Measurements from ENCODE around the gene GGT7.
"Not testable (repeated sequence)": the region's sequence is repeated elsewhere in the genome, so short reads cannot be mapped to it uniquely, and the experiment has no call there.

GGT7 gene

GRCh38 chr20:34843421-34843820, 29.2 kb downstream of the GGT7 start:
- no peak for DNase-seq

GRCh38 chr20:34842143-34842542, 30.5 kb downstream of the GGT7 start:
- no peak for DNase-seq

DNA sequence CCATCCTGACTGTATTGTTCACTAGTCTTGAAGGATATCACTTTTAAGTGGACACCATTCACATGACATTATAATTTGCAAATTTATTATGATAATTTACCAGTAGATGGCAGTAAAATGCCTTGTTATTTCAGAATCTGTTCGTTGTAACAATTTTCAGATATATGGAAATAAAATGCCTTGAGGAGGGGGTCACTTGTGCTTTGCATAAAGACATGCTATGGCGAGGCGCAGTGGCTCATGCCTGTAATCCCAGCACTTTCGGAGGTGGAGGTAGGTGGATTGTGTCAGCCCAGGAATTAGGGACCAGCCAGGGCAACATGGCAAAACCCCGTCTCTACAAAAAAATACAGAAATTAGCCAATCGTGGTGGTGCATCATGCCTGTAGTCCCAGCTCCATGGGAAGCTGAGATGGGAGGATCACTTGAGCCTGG, 38.2 kb downstream of the GGT7 start:
- peak; percentile 27 for DNase-seq

- no peak for DNase-seq
Observed at GRCh38 chr20:34831936-34832335, 40.7 kb downstream of the GGT7 start.

DNA sequence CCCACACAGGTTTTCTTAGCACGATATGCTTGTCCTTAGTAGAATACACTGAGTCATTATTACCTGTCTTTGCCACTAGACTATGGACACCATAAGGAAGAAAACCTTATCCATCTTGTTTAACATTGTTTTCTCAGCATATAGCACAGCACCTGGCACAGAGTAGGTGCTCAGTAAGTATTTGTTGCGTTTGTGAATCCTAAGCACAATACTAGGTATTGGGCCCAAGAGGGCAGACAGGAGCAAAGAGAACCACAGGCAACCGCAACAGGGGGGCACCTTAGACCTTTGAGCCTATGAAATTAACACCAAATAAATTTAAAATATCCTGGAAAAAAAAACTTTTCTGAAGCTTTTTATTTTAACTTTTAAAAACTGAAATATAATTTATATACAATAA, 43.5 kb downstream of the GGT7 start:
- no peak for DNase-seq

- DNase-seq = peak; percentile 65
Observed at GRCh38 chr20:34825530-34826362, 46.9 kb downstream of the GGT7 start, which contains the start of gene NCOA6. Gene NCOA6 (minus strand): TSS chr20:34825651. CDS start chr20:34782355, 43,296 bp downstream.

DNA sequence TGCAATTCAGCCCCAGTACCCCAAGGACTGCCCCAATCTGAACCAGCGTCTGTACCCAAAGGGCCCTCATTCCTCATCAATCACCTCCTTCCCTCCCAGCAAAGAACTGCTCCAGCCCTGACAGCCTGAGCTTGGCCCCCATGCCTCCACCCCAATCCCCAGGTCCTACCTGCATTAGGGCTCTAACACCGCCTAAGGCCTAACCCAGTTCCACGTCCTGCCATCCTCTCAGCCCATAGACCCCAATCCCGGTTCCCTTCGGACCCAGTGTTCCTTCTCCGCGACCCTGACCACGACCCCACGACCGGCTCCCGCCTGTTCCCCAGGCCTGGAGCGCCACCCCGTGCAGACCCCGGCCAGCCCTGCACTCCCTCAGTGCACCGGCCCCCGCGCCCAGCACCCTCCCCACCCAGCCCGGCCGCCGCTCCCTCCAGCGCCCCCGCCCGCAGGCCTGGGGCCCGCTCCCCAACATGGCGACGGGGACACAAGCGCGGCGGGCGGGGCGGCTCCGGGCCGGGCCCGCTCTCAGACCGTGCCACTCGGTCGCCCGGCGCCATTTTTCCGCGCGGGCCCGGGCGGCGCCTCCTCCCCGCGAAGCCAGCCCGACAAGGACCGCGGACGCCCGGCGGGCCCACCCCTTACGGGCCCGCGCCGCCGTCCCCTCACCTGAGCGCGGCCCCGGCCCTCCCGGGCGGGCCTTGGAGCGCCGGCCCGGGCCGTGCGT, 47.7 kb downstream of the GGT7 start:
- DNase-seq = peak; percentile 49

DNA sequence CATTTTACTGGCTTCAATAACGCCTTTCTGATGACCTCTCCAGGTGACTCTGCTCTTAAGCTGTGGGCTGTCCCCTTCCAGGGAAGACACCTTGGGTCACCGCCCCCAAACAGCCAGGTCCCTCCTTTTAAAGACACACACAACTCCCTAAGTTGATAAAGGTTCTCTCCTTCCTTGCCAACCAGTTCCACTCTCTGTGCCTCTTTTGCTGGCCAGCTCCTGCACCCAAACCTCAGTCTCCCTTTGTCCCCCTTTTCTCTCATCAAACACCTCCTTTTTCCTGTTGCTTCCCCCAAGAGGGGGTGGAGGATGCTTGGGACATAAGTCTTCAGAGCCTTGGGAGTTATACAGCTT, 48.2 kb downstream of the GGT7 start:
- peak; percentile 79 for DNase-seq

DNA sequence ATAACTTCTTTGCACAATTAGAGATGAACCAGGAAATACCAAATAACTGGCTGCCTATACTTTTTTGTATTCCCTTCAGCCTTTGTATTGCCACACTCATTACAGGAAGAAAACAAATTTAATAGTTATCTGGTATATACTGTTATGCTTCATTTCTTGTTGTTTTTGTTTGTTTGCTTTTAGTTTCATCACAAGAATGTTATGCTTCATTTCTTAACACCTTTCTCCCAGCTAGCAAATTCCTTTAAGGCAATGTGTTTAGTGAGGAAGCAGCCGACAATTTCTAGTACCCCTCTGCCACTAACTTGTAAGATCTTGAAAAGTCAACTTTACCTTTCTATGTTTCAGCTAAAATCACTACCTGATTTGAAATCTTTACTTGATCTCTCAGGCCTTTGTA, 48.6 kb downstream of the GGT7 start:
- no peak for DNase-seq

- DNase-seq = no peak
Observed at GRCh38 chr20:34820805-34821578, 51.7 kb downstream of the GGT7 start.

GRCh38 chr20:34817801-34818200, 54.9 kb downstream of the GGT7 start:
- no peak for DNase-seq

GRCh38 chr20:34817072-34817471, 55.6 kb downstream of the GGT7 start:
- DNase-seq = no peak

DNA sequence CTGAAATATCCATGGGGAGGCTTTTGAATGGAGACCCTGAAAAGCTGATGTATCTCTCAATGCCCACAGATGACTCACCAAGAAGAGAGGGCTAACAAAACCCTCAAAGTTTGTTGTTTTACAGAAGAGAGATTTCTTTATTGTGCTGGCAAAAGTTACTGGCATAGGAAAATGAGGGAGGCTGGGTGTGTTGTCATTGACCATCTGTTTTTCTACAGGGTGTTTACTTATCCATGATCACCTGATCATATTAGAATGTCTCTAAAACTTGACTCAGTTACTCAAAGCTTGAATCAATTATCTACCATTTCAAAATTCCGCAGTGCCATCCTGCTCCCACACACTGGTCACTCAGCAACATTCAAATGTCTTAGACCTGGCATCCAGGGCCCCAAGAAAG, 57.0 kb downstream of the GGT7 start:
- no peak for DNase-seq

- DNase-seq = no peak
Observed at GRCh38 chr20:34808583-34808982, 64.1 kb downstream of the GGT7 start.

DNA sequence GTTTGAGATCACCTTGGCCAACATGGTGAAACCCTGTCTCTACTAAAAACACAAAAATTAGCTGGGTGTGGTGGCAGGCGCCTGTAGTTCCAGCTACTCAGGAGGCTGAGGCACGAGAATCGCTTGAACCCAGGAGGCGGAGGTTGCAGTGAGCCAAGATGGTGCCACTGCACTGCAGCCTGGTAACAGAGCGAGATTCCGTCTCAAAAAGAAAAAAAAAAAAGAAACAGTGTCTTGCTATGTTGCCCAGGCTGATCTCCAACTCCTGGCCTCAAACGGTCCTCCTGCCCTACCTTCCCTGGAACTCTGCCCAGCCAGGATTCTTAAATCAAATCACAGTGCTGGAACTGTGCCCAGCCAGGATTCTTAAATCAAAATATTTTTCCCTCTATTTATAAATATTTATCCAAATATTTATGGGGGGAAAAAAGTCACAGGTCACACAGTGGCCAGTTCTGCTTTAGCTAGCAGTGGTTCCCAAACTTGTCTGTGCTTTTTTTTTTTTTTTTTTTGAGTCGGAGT, 64.7 kb downstream of the GGT7 start:
- DNase-seq = not testable (repeated sequence)

DNA sequence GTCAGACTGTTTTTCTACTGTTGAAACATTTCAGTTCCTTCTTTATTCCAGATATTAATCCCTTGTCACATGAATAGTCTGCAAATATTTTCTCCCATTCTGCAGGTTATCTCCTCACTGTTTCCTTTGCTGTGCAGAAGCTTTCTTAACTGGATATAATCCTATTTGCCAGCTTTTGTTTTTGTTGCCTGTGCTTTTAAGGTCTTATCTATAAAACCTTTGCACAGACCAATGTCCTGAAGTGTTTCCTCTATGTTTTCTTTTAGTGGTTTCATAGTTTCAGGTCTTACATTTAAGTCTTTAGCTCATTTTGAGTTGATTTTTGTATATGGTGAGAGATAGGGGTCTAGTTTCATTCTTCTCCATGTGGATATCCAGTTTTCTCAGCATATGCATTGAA, 66.4 kb downstream of the GGT7 start:
- no peak for DNase-seq

GRCh38 chr20:34798871-34799270, 73.8 kb downstream of the GGT7 start:
- no peak for DNase-seq

DNA sequence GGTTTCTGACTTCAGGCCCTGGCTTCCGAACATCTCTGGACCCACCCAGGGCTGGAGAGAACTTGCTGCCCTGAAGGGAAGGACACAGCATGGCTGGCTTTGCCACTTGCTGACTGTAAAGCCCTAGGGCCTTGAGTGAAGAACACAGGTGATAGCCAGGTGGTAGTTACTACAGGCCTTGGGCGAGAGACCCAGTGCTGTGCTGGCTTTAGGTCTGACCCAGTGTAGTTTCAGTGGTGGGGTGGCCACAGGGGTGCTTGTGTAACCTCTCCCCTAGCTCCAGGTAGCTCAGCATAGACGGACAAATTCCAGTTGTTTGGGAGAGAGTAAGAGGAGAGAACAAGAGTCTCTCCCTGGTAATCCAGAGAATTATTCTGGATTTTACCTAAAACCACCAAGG, 74.3 kb downstream of the GGT7 start:
- DNase-seq = no peak

- DNase-seq = no peak
Observed at GRCh38 chr20:34797012-34797995, 75.4 kb downstream of the GGT7 start.

All from NCI-H748 treated with DMSO at 0.1 percent for 48 hours (cell line).